Endothelial cell of umbilical vein (primary cell): ENCODE measurements around the gene IFNL3. TPM values are rescaled to one million over a fixed set of nuclear protein-coding genes. Genes with fewer than 3 reads are reported as not detected.

Experiments
- BruUV-seq: library from RNA; stranded (reverse); fragments of 400-500 nt; replicated peaks from 2 replicates; lab custom pipeline; 2021; lab: Mats Ljungman, UMichigan
- CTCF ChIA-PET: fragments of 300-600, 350-600 bp; sonication (Branson Sonifier 250); formaldehyde crosslinking; loops from one replicate; lab custom pipeline; 2021; ENCODE audit warnings: antibody characterized with exemption, inconsistent platforms; lab: Charles Lee
- POLR2A ChIA-PET: fragments of 300-600, 350-600 bp; sonication (Branson Sonifier 250); formaldehyde crosslinking; loops from one replicate; lab custom pipeline; 2021; ENCODE audit warnings: antibody characterized with exemption, inconsistent platforms; lab: Charles Lee
- DNase-seq: peaks from one replicate; pipeline ENCODE4 v3.0.0-alpha.2; 2011; ENCODE audit warnings: low read depth, low spot score
- FAIRE-seq: peaks from 2 replicates; lab custom pipeline; 2011; peaks lifted over from hg19 to GRCh38; lab: Jason Lieb, UNC
- H2AFZ ChIP-seq: 2 replicates; pipeline ENCODE4 v1.6.0; 2012; ENCODE audit warnings: low read depth, low read length, control low read depth, inconsistent platforms
- H3K27ac ChIP-seq: 2 replicates; pipeline ENCODE4 v1.5.1; 2011; ENCODE audit warnings: low read depth, mild to moderate bottlenecking, control low read depth, low read length, moderate library complexity; ENCODE audit not compliant: insufficient read depth
- H3K27me3 ChIP-seq, 2 experiments: 2 replicates each; pipeline versions ENCODE4 v1.6.0 to v1.6.1; 2011; ENCODE audit warnings: low read length in 2 of 2, mixed read lengths in 1 of 2; ENCODE audit not compliant: control insufficient read depth in 2 of 2, insufficient read depth in 2 of 2
- H3K36me3 ChIP-seq, 2 experiments: 2 replicates in 1 of 2; 3 replicates in 1 of 2; pipeline ENCODE4 v1.5.1; 2011; ENCODE audit warnings: low read length in 2 of 2, mild to moderate bottlenecking in 1 of 2, moderate library complexity in 1 of 2; ENCODE audit not compliant: control insufficient read depth in 2 of 2, insufficient read depth in 2 of 2; ENCODE audit errors: extremely low read depth in 1 of 2
- H3K4me1 ChIP-seq: 3 replicates; pipeline ENCODE4 v1.5.1; 2011; ENCODE audit warnings: mild to moderate bottlenecking, low read length; ENCODE audit not compliant: control insufficient read depth, insufficient read depth; ENCODE audit errors: extremely low read depth
- H3K4me2 ChIP-seq: 2 replicates; pipeline ENCODE4 v1.6.1; 2011; ENCODE audit warnings: low read length, control low read depth, mixed read lengths; ENCODE audit not compliant: insufficient read depth
- H3K4me3 ChIP-seq, 3 experiments: fragments of 200-600 bp in 1 of 3; sonication (generic), shearing (Covaris generic) in 1 of 3; replicated peaks in 1 of 3; 2 replicates each; pipeline ENCODE4 v1.5.1; 2011 to 2016; ENCODE audit warnings: control low read depth in 3 of 3, low read length in 3 of 3, mild to moderate bottlenecking in 2 of 3, inconsistent platforms in 1 of 3, low read depth in 1 of 3, moderate library complexity in 1 of 3; ENCODE audit not compliant: insufficient read depth in 1 of 3
- H3K79me2 ChIP-seq: 2 replicates; pipeline ENCODE4 v1.6.0; 2012; ENCODE audit warnings: low read length, inconsistent platforms; ENCODE audit not compliant: control insufficient read depth, insufficient read depth
- H3K9ac ChIP-seq: replicated peaks from 2 replicates; pipeline ENCODE3; 2011; ENCODE audit warnings: low read length, control low read depth; ENCODE audit not compliant: insufficient read depth; ENCODE audit errors: extremely low read depth
- H3K9me1 ChIP-seq: replicated peaks from 3 replicates; pipeline ENCODE4 v1.6.0; 2011; ENCODE audit warnings: mild to moderate bottlenecking, low read length; ENCODE audit not compliant: control insufficient read depth, insufficient read depth; ENCODE audit errors: extremely low read depth
- H3K9me3 ChIP-seq: replicated peaks from 2 replicates; pipeline ENCODE4 v1.5.1; 2012; ENCODE audit warnings: low read length, inconsistent platforms; ENCODE audit not compliant: control insufficient read depth, insufficient read depth
- H4K20me1 ChIP-seq: replicated peaks from 2 replicates; pipeline ENCODE3; 2011; ENCODE audit warnings: mild to moderate bottlenecking, low read length; ENCODE audit not compliant: control insufficient read depth, insufficient read depth; ENCODE audit errors: extremely low read depth
- EZH2 ChIP-seq: IDR thresholded peaks from 2 replicates; pipeline ENCODE4 v1.6.1; 2012; ENCODE audit warnings: borderline replicate concordance, low read depth, mild to moderate bottlenecking, moderate library complexity, low read length, inconsistent platforms; ENCODE audit not compliant: severe bottlenecking
- FOS ChIP-seq: IDR thresholded peaks from 2 replicates; pipeline ENCODE4 v1.6.1; 2011; ENCODE audit warnings: mild to moderate bottlenecking, low read length, moderate library complexity, borderline replicate concordance; ENCODE audit not compliant: insufficient read depth
- GATA2 ChIP-seq: IDR thresholded peaks from 2 replicates; pipeline ENCODE4 v1.7.0; 2011; ENCODE audit warnings: low read depth, mild to moderate bottlenecking, moderate library complexity, mixed read lengths, low read length; ENCODE audit not compliant: insufficient read length, insufficient read depth
- JUN ChIP-seq: IDR thresholded peaks from 2 replicates; pipeline ENCODE4 v1.6.1; 2011; ENCODE audit warnings: borderline replicate concordance, low read depth; ENCODE audit not compliant: insufficient read length, insufficient read depth
- MYC ChIP-seq: IDR thresholded peaks from one replicate; pipeline ENCODE4 v1.6.1; 2011; ENCODE audit warnings: mild to moderate bottlenecking, low read depth, low read length
- POLR2A ChIP-seq: IDR thresholded peaks from 2 replicates; pipeline ENCODE4 v1.6.1; 2012; ENCODE audit warnings: low read depth, mild to moderate bottlenecking, control low read depth, low read length
- POLR2AphosphoS5 ChIP-seq: IDR thresholded peaks from 2 replicates; pipeline ENCODE4 v1.6.1; 2012; ENCODE audit warnings: low read depth, mild to moderate bottlenecking, control low read depth, low read length, moderate library complexity; ENCODE audit not compliant: insufficient read depth
- dilution Hi-C: fragments of 300-500 bp; cut with MboI; formaldehyde crosslinking; loops from one replicate; pipeline ENCODE4 v1.15.0; 2019; ENCODE audit warnings: low sequenced_read_pairs; ENCODE audit not compliant: extremely low pct_ligation_motif_present
- intact Hi-C: fragments of 100-400 bp; cut with micrococcal nuclease; formaldehyde crosslinking; loops from one replicate; pipeline ENCODE4 v1.10.0; 2022
- polyA plus RNA-seq, 4 experiments: library from polyadenylated mRNA; depleted of rRNA in 3 of 4; stranded (reverse) in 3 of 4; unstranded in 1 of 4; fragments of >200 nt; gene quantifications; 2 replicates each; pipeline versions ENCODE4 v1.2.1 to v1.2.3, GENCODE V29; 2011 to 2012; ENCODE audit warnings: missing spikeins in 1 of 4
- total RNA-seq: library from RNA; stranded (reverse); gene quantifications from 2 replicates; pipeline ENCODE4 v1.2.3, GENCODE V29; 2021
- TF ChIP-seq, protein P1 (sequence below), 2 donors: IDR thresholded peaks; 1 replicate in 1 of 2; 2 replicates in 1 of 2; pipeline ENCODE4 v1.5.1; 2011; ENCODE audit warnings: low read length in 2 of 2, mild to moderate bottlenecking in 2 of 2, moderate library complexity in 2 of 2, control low read depth in 1 of 2, inconsistent platforms in 1 of 2, low read depth in 1 of 2; ENCODE audit not compliant: insufficient read depth in 1 of 2; ENCODE audit errors: extremely low read depth in 1 of 2
- TF ChIP-seq, protein P2 (sequence below): IDR thresholded peaks from 2 replicates; pipeline ENCODE4 v1.6.1; 2011; ENCODE audit not compliant: insufficient read depth, insufficient read length

IFNL3 gene
- total and polyA plus RNA-seq, 2 donors (not counting 3 experiments of a cell fraction or from before 2014, with no cell fraction given) = not detected

DNA sequence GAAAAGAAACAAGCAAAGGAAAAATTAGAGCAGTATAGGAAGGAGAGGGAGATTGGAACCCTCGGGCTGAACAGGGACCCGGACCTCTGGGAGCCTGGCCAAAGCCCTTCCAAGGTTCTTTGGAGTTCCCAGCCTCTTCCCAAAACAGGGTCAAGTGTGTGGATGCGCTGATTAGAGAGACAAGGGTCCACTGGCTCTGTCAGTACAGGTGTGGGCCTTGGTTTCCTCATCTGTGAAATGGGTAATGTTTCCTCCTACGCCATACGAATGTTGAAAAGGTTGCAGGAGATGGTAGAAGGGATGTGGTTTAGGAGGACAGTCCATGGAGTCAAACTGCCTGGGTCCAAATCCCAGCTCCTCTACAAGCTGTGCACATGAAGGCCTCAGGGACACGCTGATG lies 38.7 kb downstream of the IFNL3 start:
- Histone ChIP-seq H3K9me1 (no peaks in the 10 kb centered on the region), H3K9ac (no peak overlapping the region), H3K36me3 (no peaks in the 10 kb centered on the region), H3K27me3 (peaks cover 11 to 24% of the 10 kb centered on the region in 2 experiments), H2AFZ (no peak overlapping the region), H3K4me2 (no peak overlapping the region), H4K20me1 (no peaks in the 10 kb centered on the region), H3K9me3 (no peaks in the 10 kb centered on the region), H3K27ac (no peak overlapping the region), H3K4me1 (no peaks in the 10 kb centered on the region), H3K79me2 (no peaks in the 10 kb centered on the region), H3K4me3 (no peak overlapping the region)
- no peak for FAIRE-seq
- CTCF ChIA-PET = interaction anchor here (2.9 kb wide), 1 partner anchor 84 kb away, joined by 10 read pairs; no protein-coding TSS in a partner anchor
- no TSS peak for BruUV-seq
- intact Hi-C loops (no loop called here), dilution Hi-C loops (no loop called here)
- no peak for DNase-seq
- POLR2A ChIA-PET = no interaction called here
- TF ChIP-seq GATA2 (no peak), FOS (no peak), POLR2AphosphoS5 (no peak), EZH2 (no peak), POLR2A (no peak), JUN (no peak), MYC (no peak)
- TF ChIP-seq, protein P1, sequence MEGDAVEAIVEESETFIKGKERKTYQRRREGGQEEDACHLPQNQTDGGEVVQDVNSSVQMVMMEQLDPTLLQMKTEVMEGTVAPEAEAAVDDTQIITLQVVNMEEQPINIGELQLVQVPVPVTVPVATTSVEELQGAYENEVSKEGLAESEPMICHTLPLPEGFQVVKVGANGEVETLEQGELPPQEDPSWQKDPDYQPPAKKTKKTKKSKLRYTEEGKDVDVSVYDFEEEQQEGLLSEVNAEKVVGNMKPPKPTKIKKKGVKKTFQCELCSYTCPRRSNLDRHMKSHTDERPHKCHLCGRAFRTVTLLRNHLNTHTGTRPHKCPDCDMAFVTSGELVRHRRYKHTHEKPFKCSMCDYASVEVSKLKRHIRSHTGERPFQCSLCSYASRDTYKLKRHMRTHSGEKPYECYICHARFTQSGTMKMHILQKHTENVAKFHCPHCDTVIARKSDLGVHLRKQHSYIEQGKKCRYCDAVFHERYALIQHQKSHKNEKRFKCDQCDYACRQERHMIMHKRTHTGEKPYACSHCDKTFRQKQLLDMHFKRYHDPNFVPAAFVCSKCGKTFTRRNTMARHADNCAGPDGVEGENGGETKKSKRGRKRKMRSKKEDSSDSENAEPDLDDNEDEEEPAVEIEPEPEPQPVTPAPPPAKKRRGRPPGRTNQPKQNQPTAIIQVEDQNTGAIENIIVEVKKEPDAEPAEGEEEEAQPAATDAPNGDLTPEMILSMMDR (IDR thresholded peaks at IDR 0.05; ENCODE audit: extremely low read depth in 1 of 2, insufficient read depth in 1 of 2, low read depth in 1 of 2, low read length in 2 of 2) = no peak
- TF ChIP-seq, protein P2, sequence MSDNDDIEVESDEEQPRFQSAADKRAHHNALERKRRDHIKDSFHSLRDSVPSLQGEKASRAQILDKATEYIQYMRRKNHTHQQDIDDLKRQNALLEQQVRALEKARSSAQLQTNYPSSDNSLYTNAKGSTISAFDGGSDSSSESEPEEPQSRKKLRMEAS = no peak
